Astrocyte of the spinal cord (primary cell): ENCODE data around the gene ZSCAN2.
A peak's percentile ranks its signal among the peaks of the same experiment; 100 is the strongest.
"Not testable (repeated sequence)": the region's sequence is repeated elsewhere in the genome, so short reads cannot be mapped to it uniquely, and the experiment has no call there.

Experiments
- DNase-seq: peaks from one replicate; pipeline ENCODE4 v3.0.0; 2011; ENCODE audit warnings: low read depth, low spot score
- H3K4me3 ChIP-seq: 2 replicates; pipeline ENCODE4 v1.5.1; 2011; ENCODE audit warnings: low read depth, mild to moderate bottlenecking, low read length, moderate library complexity
- CTCF ChIP-seq: IDR thresholded peaks from 2 replicates; pipeline ENCODE4 v1.5.1; 2012; ENCODE audit warnings: low read depth, mild to moderate bottlenecking, low read length, inconsistent platforms
- in situ Hi-C: cut with HindIII; loops from 2 replicates; pipeline ENCODE4 v1.10.0; 2017; ENCODE audit warnings: low sequenced_read_pairs

Gene ZSCAN2

GRCh38 chr15:84638103-84638502 lies 37.3 kb downstream of the ZSCAN2 start:
- TF ChIP-seq CTCF = peak; percentile 10
- DNase-seq = no peak
- no peak overlapping the region for H3K4me3 ChIP-seq
- in situ Hi-C loops = no loop called here

GRCh38 chr15:84641871-84642270 lies 41.1 kb downstream of the ZSCAN2 start:
- in situ Hi-C loops, DNase-seq, H3K4me3 ChIP-seq: not testable (repeated sequence)

DNA sequence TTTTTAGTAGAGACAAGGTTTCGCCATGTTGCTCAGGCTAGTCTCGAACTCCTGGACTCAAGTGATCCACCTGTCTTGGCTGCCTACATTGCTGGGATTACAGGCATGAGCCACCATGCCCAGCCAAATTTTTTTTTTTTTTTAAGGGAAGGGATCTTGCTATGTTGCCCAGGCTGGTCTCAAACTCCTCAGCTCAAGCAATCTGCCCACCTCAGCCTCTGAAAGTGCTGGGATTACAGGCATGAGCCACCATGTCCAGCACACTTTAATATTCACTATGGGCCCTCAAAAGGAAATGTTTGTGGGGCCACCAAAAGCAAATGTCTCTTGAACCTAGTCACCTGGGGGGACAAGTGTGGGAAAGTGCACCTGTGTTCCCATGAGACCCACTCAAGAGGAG lies 41.8 kb downstream of the ZSCAN2 start:
- H3K4me3 ChIP-seq, DNase-seq, in situ Hi-C loops: not testable (repeated sequence)

GRCh38 chr15:84643838-84644237 lies 43.0 kb downstream of the ZSCAN2 start:
- in situ Hi-C loops = no loop called here
- no peak for TF ChIP-seq CTCF

DNA sequence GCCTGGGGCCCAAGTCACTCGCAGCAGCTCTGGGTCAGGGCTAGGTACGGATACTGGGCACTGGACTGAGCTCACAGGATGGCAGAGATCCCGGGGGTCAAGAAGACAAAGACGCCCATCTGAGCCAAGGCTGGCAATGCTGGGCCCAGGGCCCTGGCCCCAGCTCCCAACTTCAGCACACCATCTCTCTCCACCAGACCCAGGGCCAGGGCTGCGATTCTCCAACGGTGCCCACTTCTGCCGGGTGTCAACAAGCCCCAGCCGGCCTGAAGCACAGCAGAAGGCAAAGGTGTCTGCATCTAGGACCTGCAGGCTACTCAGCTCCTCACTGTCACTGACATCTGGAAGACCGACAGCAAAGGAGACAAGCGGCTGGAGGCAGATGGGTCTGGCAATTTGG lies 44.7 kb downstream of the ZSCAN2 start:
- DNase-seq = no peak
- no peak for TF ChIP-seq CTCF
- no peak overlapping the region for H3K4me3 ChIP-seq
- in situ Hi-C loops = no loop called here

More at GRCh38 chr15:84643838-84644237, 43.0 kb downstream of the ZSCAN2 start:
- DNase-seq = no peak
- H3K4me3 ChIP-seq = no peak overlapping the region

DNA sequence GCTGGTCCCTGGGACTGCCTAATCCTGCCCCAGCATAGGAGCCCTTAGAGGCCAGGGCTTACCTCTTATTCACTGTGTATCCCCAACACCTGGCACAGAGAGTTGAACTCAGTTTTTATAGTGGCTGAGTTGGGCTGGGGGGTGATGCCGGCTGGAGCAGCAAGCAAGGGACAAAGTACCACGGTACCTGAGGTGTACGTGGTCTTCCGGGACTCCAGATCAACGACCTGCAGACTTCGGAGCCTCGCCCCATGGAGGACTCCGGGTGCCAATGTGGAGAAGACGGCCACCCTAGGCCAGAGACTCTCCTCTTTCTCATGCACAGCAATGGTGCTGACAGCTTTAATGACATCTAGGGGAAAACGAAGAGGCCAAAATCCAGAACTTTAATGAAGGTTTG lies 45.2 kb downstream of the ZSCAN2 start:
- in situ Hi-C loops = no loop called here
- no peak for DNase-seq
- no peak overlapping the region for H3K4me3 ChIP-seq
- TF ChIP-seq CTCF = no peak

DNA sequence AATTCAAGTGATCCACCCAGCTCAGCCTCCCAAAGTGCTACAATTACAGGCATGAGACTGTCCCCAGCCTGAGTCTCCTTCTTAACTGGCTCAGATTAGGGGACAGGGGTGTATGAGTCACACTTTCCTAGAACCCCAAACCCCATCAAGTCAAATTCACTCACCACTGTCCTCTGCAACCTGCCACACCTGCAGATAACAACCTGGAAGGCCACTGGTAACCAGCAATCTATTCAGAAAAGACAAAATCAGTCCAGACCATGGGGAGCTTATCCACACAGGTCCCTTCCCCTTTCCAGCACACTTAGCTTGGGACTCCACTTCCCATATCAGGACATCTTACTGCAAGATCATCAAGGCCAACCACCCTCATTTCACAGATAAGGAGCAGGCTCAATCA lies 46.9 kb downstream of the ZSCAN2 start:
- in situ Hi-C loops = no loop called here
- no peak overlapping the region for H3K4me3 ChIP-seq
- no peak for DNase-seq
- TF ChIP-seq CTCF = no peak

- no peak for DNase-seq
- TF ChIP-seq CTCF = no peak
- in situ Hi-C loops = no loop called here
- no peak overlapping the region for H3K4me3 ChIP-seq
Measured at GRCh38 chr15:84648539-84648938, 47.7 kb downstream of the ZSCAN2 start.
